Muscle layer of duodenum (tissue), 2 donors: Measurements from ENCODE around the gene FASTKD1.
"Not testable (repeated sequence)": the region's sequence is repeated elsewhere in the genome, so short reads cannot be mapped to it uniquely, and the experiment has no call there.

Experiments used
- H3K27ac ChIP-seq: one replicate; pipeline ENCODE4 v1.7.0; 2013; ENCODE audit warnings: mild to moderate bottlenecking, low read length
- H3K27me3 ChIP-seq: one replicate; pipeline ENCODE4 v1.7.0; 2013; ENCODE audit warnings: low read depth, mild to moderate bottlenecking, control low read depth, low read length
- H3K36me3 ChIP-seq, 2 donors: one replicate each; pipeline ENCODE4 v1.7.0; 2013; ENCODE audit warnings: low read length in 2 of 2, control low read depth in 1 of 2, mild to moderate bottlenecking in 1 of 2; ENCODE audit not compliant: insufficient read depth in 2 of 2, control insufficient read depth in 1 of 2
- H3K4me1 ChIP-seq, 2 donors: one replicate each; pipeline ENCODE4 v1.7.0; 2013; ENCODE audit warnings: low read length in 2 of 2, mild to moderate bottlenecking in 2 of 2, control low read depth in 1 of 2, moderate library complexity in 1 of 2; ENCODE audit not compliant: insufficient read depth in 2 of 2, control insufficient read depth in 1 of 2
- H3K4me3 ChIP-seq, 2 donors: one replicate each; pipeline ENCODE4 v1.7.0; 2013; ENCODE audit warnings: low read length in 2 of 2, low read depth in 1 of 2, mild to moderate bottlenecking in 1 of 2
- H3K9me3 ChIP-seq, 2 donors: one replicate each; pipeline ENCODE4 v1.7.0; 2013; ENCODE audit warnings: low read length in 2 of 2, control low read depth in 1 of 2, mild to moderate bottlenecking in 1 of 2; ENCODE audit not compliant: control insufficient read depth in 1 of 2
- donor health status: healthy.

FASTKD1 gene

DNA sequence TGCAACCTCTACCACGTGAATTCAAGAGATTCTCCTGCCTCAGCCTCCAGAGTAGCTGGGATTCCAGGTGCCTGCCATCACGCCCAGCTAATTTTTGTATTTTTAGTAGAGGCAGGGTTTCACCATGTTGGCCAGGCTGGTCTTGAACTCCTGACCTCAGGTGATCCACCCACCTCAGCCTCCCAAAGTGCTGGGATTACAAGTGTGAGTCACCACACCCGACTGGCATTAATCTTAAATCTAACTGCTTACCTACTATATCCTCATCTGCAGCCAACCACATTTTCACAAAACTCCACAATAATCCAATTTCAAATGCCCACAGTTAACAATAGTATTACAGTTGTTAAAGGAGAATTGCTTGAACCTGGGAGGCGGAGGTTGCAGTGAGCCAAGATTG is 2.9 kb downstream of the FASTKD1 start:
- not testable (repeated sequence) for H3K4me1 ChIP-seq, H3K27ac ChIP-seq, H3K36me3 ChIP-seq, H3K9me3 ChIP-seq, H3K27me3 ChIP-seq, H3K4me3 ChIP-seq

GRCh38 chr2:169569948-169570347 is 3.7 kb downstream of the FASTKD1 start:
- Histone ChIP-seq H3K36me3 (no peaks in the 10 kb centered on the region), H3K9me3 (no peaks in the 10 kb centered on the region), H3K4me3 (no peak overlapping the region), H3K27me3 (no peaks in the 10 kb centered on the region), H3K27ac (no peak overlapping the region), H3K4me1 (no peaks in the 10 kb centered on the region)

DNA sequence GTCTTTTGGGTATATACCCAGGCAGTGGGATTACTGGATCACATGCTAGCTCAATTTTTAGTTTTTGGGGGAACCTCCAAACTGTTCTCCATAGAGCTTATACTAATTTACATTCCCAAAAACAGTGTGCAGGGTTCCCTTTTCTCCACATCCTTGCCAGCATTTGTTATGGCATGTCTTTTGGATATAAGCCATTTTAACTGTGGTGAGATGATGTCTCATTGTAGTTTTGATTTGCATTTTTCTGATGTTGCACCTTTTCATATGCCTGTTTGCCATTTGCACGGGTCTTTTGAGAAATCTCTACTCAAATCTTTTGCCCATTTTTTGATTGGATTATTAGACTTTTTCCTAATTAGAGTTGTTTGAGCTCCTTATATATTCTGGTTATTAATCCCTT is 8.0 kb downstream of the FASTKD1 start:
- Histone ChIP-seq H3K9me3 (no peaks in the 10 kb centered on the region), H3K4me1 (no peaks in the 10 kb centered on the region), H3K27me3 (no peaks in the 10 kb centered on the region), H3K27ac (no peak overlapping the region), H3K36me3 (peaks cover 0 to 7% of the 10 kb centered on the region in 2 donors), H3K4me3 (no peak overlapping the region)

- Histone ChIP-seq H3K36me3 (peaks cover 3 to 14% of the 10 kb centered on the region in 2 donors), H3K4me1 (no peaks in the 10 kb centered on the region), H3K27me3 (no peaks in the 10 kb centered on the region), H3K27ac (no peak overlapping the region), H3K4me3 (no peak overlapping the region), H3K9me3 (no peaks in the 10 kb centered on the region)
These were observed 11.1 kb downstream of the FASTKD1 start for GRCh38 chr2:169562519-169562918.

GRCh38 chr2:169562084-169562483 is 11.6 kb downstream of the FASTKD1 start:
- peaks cover 3 to 14% of the 10 kb centered on the region in 2 donors for H3K36me3 ChIP-seq
- H3K27ac ChIP-seq, H3K4me1 ChIP-seq, H3K4me3 ChIP-seq, H3K9me3 ChIP-seq, H3K27me3 ChIP-seq: not testable (repeated sequence)

DNA sequence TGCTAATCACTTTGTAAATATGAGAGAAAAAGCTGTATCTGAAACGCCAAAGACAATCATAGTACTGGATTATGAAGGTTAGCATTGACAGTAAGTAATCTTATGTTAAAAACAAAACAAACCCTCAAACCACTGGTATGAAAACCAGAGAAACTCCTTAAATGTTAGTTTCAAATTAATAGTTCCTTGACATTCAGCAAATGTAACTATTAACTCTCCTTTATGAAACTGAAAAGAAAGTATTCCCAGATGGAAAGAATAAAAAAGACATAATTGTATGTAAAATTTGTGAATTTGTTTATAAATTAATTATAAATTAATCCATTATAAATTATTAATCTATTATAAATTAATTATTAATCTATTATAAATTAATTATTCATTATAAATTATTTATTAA is 12.3 kb downstream of the FASTKD1 start:
- H3K4me3 ChIP-seq, result no peak overlapping the region
- H3K4me1 ChIP-seq, result no peaks in the 10 kb centered on the region
- H3K9me3 ChIP-seq, result no peaks in the 10 kb centered on the region
- no peaks in the 10 kb centered on the region for H3K27me3 ChIP-seq
- H3K27ac ChIP-seq, result no peak overlapping the region
- peaks cover 3 to 14% of the 10 kb centered on the region in 2 donors for H3K36me3 ChIP-seq

DNA sequence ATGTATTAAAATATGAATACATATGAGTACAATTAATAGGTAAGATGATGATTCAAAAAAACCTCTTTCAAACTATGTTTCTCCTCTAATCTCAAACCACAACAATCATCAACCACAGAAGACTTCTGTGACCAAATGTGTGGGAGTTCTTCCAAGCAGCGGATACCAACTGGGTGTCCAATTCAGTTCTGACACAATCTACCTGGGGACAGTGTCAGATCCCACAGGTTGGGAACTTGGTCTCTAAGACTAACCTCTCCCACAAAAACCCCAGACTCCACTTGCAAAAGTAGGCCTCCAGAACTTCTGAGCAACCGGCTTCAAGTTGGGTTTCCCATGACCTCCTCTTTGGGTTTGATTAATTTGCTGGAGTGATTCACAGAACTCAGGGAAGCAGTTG is 26.9 kb downstream of the FASTKD1 start:
- no peak overlapping the region for H3K4me3 ChIP-seq
- no peaks in the 10 kb centered on the region for H3K9me3 ChIP-seq
- H3K4me1 ChIP-seq, result no peaks in the 10 kb centered on the region
- no peaks in the 10 kb centered on the region for H3K27me3 ChIP-seq
- no peak overlapping the region for H3K27ac ChIP-seq
- peaks cover 17 to 18% of the 10 kb centered on the region in 2 donors for H3K36me3 ChIP-seq

GRCh38 chr2:169542433-169542832 is 31.2 kb downstream of the FASTKD1 start:
- Histone ChIP-seq H3K27ac (no peak overlapping the region), H3K4me3 (no peak overlapping the region), H3K4me1 (no peaks in the 10 kb centered on the region), H3K9me3 (no peaks in the 10 kb centered on the region), H3K36me3 (peaks cover 14 to 21% of the 10 kb centered on the region in 2 donors), H3K27me3 (no peaks in the 10 kb centered on the region)

DNA sequence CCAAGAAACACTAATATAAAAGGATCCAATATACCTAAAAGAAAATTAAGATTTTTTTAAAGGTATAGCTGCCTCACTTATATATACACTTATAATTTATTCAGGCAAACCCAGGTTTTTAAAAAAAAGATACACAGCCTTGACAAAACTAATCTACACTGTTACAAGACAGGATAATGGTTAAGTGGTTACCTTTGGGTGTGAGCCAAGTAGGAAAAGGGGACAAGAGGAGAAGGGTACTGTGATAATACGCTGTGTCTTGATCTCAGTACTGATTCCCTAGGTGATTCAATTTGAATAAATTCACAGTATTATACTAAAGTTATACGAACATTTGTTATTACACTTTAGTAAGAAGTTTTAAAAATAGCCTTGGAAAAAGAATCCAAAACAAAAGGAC is 33.5 kb downstream of the FASTKD1 start:
- Histone ChIP-seq H3K4me1 (no peaks in the 10 kb centered on the region), H3K36me3 (peaks cover 6 to 9% of the 10 kb centered on the region in 2 donors), H3K27ac (no peak overlapping the region)

GRCh38 chr2:169539460-169539859 is 34.2 kb downstream of the FASTKD1 start:
- H3K36me3 ChIP-seq, H3K9me3 ChIP-seq: not testable (repeated sequence)

More for the DNA sequence above, 33.5 kb downstream of the FASTKD1 start:
- H3K4me3 ChIP-seq, result no peak overlapping the region
- H3K9me3 ChIP-seq, result no peaks in the 10 kb centered on the region
- no peaks in the 10 kb centered on the region for H3K27me3 ChIP-seq

GRCh38 chr2:169528271-169528701 is 45.4 kb downstream of the FASTKD1 start:
- Histone ChIP-seq H3K9me3 (no peaks in the 10 kb centered on the region), H3K27ac (no peak overlapping the region), H3K36me3 (peaks cover 7 to 10% of the 10 kb centered on the region in 2 donors), H3K4me1 (no peaks in the 10 kb centered on the region), H3K4me3 (no peak overlapping the region), H3K27me3 (no peaks in the 10 kb centered on the region)

More at GRCh38 chr2:169539460-169539859, 34.2 kb downstream of the FASTKD1 start:
- H3K4me3 ChIP-seq, H3K27ac ChIP-seq, H3K27me3 ChIP-seq, H3K4me1 ChIP-seq: not testable (repeated sequence)

GRCh38 chr2:169526451-169526850 is 47.2 kb downstream of the FASTKD1 start:
- Histone ChIP-seq H3K27ac (no peak overlapping the region), H3K4me3 (no peak overlapping the region), H3K27me3 (no peaks in the 10 kb centered on the region), H3K9me3 (no peaks in the 10 kb centered on the region), H3K36me3 (peaks cover 7 to 10% of the 10 kb centered on the region in 2 donors), H3K4me1 (no peaks in the 10 kb centered on the region)
